Measurements from ENCODE around the gene CAMK1D. TPM values are rescaled to one million over a fixed set of nuclear protein-coding genes. Genes with fewer than 3 reads are reported as not detected.

Gene CAMK1D
- total and polyA plus RNA-seq, 2 of the 4 experiments (the other 2 are of a cell fraction): 5.0 to 5.3 TPM

GRCh38 chr10:12721334-12721733 lies 372.0 kb downstream of the CAMK1D start:
- no peak overlapping the region for H3K4me3 ChIP-seq (ENCODE audit: insufficient read depth, low read depth, low read length)
- intact Hi-C loops (cut with micrococcal nuclease): no loop called here
- no TSS peak for BruUV-seq (replicated peaks)
- no peak overlapping the region for H2BK120ac ChIP-seq (ENCODE audit: low read depth, low read length)
- H3K9me3 ChIP-seq (ENCODE audit: control insufficient read depth, insufficient read depth, low read length): no peaks in the 10 kb centered on the region
- no peak for ATAC-seq (ENCODE audit: low read depth)
- no peaks in the 10 kb centered on the region for H3K27me3 ChIP-seq (ENCODE audit: control insufficient read depth, insufficient read depth, low read length)
- in situ Hi-C loops (cut with MboI; ENCODE audit: low sequenced_read_pairs): loop anchor here (25.0 kb wide), 1 partner anchor 341 kb away; no protein-coding TSS in a partner anchor
- dilution Hi-C loops (cut with HindIII; ENCODE audit: low sequenced_read_pairs, unreplicated experiment): no loop called here
- H3K79me1 ChIP-seq (ENCODE audit: low read depth in 1 of 2, low read length in 2 of 2): no peaks in the 10 kb centered on the region
- H3K4me2 ChIP-seq (ENCODE audit: low read depth, low read length): no peak overlapping the region
- H3K14ac ChIP-seq (replicated peaks; ENCODE audit: low read depth, low read length): no peak overlapping the region
- ChIA-PET POLR2A (ENCODE audit: unreplicated experiment) (no interaction called here), CTCF (no interaction called here)
- H4K91ac ChIP-seq (ENCODE audit: insufficient read depth, low read depth, low read length): no peak overlapping the region
- no peaks in the 10 kb centered on the region for H4K20me1 ChIP-seq (ENCODE audit: insufficient read depth, low read length)
- H2AK9ac ChIP-seq (replicated peaks; ENCODE audit: low read depth, low read length, poor library complexity): no peak overlapping the region
- H2AK5ac ChIP-seq (ENCODE audit: low read depth, low read length): peak overlapping the region; percentile 44; the same call in 1 of the 2 replicates
- no peak for DNase-seq
- no peak overlapping the region for H3K56ac ChIP-seq (ENCODE audit: extremely low read depth, insufficient read depth, low read length)
- no peak overlapping the region for H3K9ac ChIP-seq (ENCODE audit: low read depth, low read length)
- H4K8ac ChIP-seq (ENCODE audit: low read depth in 2 of 2, low read length in 2 of 2): no peak overlapping the region
- H3K18ac ChIP-seq (ENCODE audit: low read depth, low read length): no peak overlapping the region
- H2BK15ac ChIP-seq (ENCODE audit: low read depth, low read length): no peak overlapping the region
- no peak overlapping the region for H2BK5ac ChIP-seq (ENCODE audit: low read depth, low read length, poor library complexity, severe bottlenecking)
- no peaks in the 10 kb centered on the region for H3K36me3 ChIP-seq (ENCODE audit: control insufficient read depth, insufficient read depth, low read length)
- no peak overlapping the region for H4K5ac ChIP-seq (ENCODE audit: low read depth, low read length)
- no peak overlapping the region for H3K27ac ChIP-seq (ENCODE audit: insufficient read depth, low read length)
- no peak overlapping the region for H2BK20ac ChIP-seq (ENCODE audit: low read depth, low read length)
- WGBS, 2 experiments (ENCODE audit: extremely low coverage in 2 of 2, insufficient read length in 1 of 2): 100% methylated on average over 2 of the region's 3 CpGs; no CpG with 5 or more reads in 1 of the 2 experiments
- H3K4ac ChIP-seq (ENCODE audit: low read depth, low read length): no peak overlapping the region
- TF ChIP-seq ELK1 (IDR thresholded peaks at IDR 0.05; ENCODE audit: borderline replicate concordance, low read depth, low read length): no peak
- TF ChIP-seq FOS (IDR thresholded peaks at IDR 0.05; ENCODE audit: low read depth, low read length): no peak
- no peak for TF ChIP-seq MAZ (IDR thresholded peaks at IDR 0.05; ENCODE audit: borderline replicate concordance, low read depth, low read length)
- TF ChIP-seq RCOR1 (IDR thresholded peaks at IDR 0.05; ENCODE audit: insufficient replicate concordance, low read length): no peak
- no peak for TF ChIP-seq CHD1 (IDR thresholded peaks at IDR 0.05; ENCODE audit: low read depth, low read length)
- no peak for TF ChIP-seq NFE2L2 (IDR thresholded peaks at IDR 0.05; ENCODE audit: low read depth, low read length)
- TF ChIP-seq RAD21 (IDR thresholded peaks at IDR 0.05; ENCODE audit: low read length): no peak
- TF ChIP-seq BHLHE40 (IDR thresholded peaks at IDR 0.05; ENCODE audit: low read depth, low read length): no peak
- no peak for TF ChIP-seq RFX5 (IDR thresholded peaks at IDR 0.05; ENCODE audit: low read depth, low read length)
- TF ChIP-seq MAFK (IDR thresholded peaks at IDR 0.05; ENCODE audit: low read depth, low read length): no peak
- no peak for TF ChIP-seq USF2 (IDR thresholded peaks at IDR 0.05; ENCODE audit: low read depth, low read length)
- H2AFZ ChIP-seq (replicated peaks; ENCODE audit: low read length, poor library complexity): no peak overlapping the region
- H3K9me1 ChIP-seq (ENCODE audit: insufficient read depth, low read length): 0 out of 2 replicates have a peak, but pooled peaks cover 4% of the 10 kb centered on the region
- peaks cover 8% of the 10 kb centered on the region for H3K4me1 ChIP-seq (ENCODE audit: control insufficient read depth, insufficient read depth, low read length)
- H3K23ac ChIP-seq (ENCODE audit: low read depth, low read length): no peak overlapping the region

Data from IMR-90 (cell line).